Measurements from ENCODE around the gene PRKAA1. TPM values are rescaled to one million over a fixed set of nuclear protein-coding genes. Genes with fewer than 3 reads are reported as not detected.

Gene PRKAA1
- total RNA-seq, 1 experiment from 2014 or later: 31.2 TPM

- Mint-ChIP-seq H3K4me1 (no peaks in the 10 kb centered on the region), H3K27ac (no peak overlapping the region), H3K9me3 (peaks cover 10% of the 10 kb centered on the region), H3K27me3 (ENCODE audit: low read depth) (no peaks in the 10 kb centered on the region), H3K36me3 (no peaks in the 10 kb centered on the region), H3K4me3 (no peak overlapping the region)
- POLR2A ChIA-PET: interaction anchor here (0.6 kb wide), 1 partner anchor 33 kb away, joined by 4 read pairs; no protein-coding TSS in a partner anchor
- ATAC-seq (no peak), DNase-seq (ENCODE audit: low spot score) (no peak)
- TF ChIP-seq TEAD4 (CRISPR knock-in tag; IDR thresholded peaks at IDR 0.05) (no peak), PREB (CRISPR knock-in tag; IDR thresholded peaks at IDR 0.05; ENCODE audit: borderline replicate concordance) (no peak), ZNF281 (CRISPR knock-in tag; IDR thresholded peaks at IDR 0.05) (no peak), ZNF317 (CRISPR knock-in tag; IDR thresholded peaks at IDR 0.05; ENCODE audit: borderline replicate concordance, low read depth) (no peak), ZNF512 (CRISPR knock-in tag; IDR thresholded peaks at IDR 0.05; ENCODE audit: borderline replicate concordance) (no peak)
- TF ChIP-seq, protein P1, sequence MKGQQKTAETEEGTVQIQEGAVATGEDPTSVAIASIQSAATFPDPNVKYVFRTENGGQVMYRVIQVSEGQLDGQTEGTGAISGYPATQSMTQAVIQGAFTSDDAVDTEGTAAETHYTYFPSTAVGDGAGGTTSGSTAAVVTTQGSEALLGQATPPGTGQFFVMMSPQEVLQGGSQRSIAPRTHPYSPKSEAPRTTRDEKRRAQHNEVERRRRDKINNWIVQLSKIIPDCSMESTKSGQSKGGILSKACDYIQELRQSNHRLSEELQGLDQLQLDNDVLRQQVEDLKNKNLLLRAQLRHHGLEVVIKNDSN (CRISPR knock-in tag; IDR thresholded peaks at IDR 0.05): no peak
- TF ChIP-seq, protein P2, sequence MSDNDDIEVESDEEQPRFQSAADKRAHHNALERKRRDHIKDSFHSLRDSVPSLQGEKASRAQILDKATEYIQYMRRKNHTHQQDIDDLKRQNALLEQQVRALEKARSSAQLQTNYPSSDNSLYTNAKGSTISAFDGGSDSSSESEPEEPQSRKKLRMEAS (CRISPR knock-in tag; IDR thresholded peaks at IDR 0.05): no peak
- TF ChIP-seq, protein P3, sequence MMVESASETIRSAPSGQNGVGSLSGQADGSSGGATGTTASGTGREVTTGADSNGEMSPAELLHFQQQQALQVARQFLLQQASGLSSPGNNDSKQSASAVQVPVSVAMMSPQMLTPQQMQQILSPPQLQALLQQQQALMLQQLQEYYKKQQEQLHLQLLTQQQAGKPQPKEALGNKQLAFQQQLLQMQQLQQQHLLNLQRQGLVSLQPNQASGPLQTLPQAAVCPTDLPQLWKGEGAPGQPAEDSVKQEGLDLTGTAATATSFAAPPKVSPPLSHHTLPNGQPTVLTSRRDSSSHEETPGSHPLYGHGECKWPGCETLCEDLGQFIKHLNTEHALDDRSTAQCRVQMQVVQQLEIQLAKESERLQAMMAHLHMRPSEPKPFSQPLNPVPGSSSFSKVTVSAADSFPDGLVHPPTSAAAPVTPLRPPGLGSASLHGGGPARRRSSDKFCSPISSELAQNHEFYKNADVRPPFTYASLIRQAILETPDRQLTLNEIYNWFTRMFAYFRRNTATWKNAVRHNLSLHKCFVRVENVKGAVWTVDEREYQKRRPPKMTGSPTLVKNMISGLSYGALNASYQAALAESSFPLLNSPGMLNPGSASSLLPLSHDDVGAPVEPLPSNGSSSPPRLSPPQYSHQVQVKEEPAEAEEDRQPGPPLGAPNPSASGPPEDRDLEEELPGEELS (CRISPR knock-in tag; IDR thresholded peaks at IDR 0.05): no peak
- CTCF ChIA-PET: no interaction called here
These were observed 51.5 kb downstream of the PRKAA1 start for GRCh38 chr5:40746703-40747102.

- H3K4me3 Mint-ChIP-seq: no peak overlapping the region
- no peaks in the 10 kb centered on the region for H3K27me3 Mint-ChIP-seq (ENCODE audit: low read depth)
- H3K4me1 Mint-ChIP-seq: no peaks in the 10 kb centered on the region
- H3K27ac Mint-ChIP-seq: no peak overlapping the region
- ATAC-seq (no peak), DNase-seq (ENCODE audit: low spot score) (no peak)
- H3K9me3 Mint-ChIP-seq: peaks cover 11% of the 10 kb centered on the region; the same call in 1 of the 2 replicates
- peaks cover 17% of the 10 kb centered on the region for H3K36me3 Mint-ChIP-seq
- ChIA-PET POLR2A (interaction anchor here (0.6 to 0.7 kb wide), 2 partner anchors 64 to 131 kb away, joined by 3 to 7 read pairs; no protein-coding TSS in a partner anchor), CTCF (interaction anchor here (0.6 kb wide), 1 partner anchor 1526 kb away, joined by 3 read pairs; no protein-coding TSS in a partner anchor)
- TF ChIP-seq TEAD1 (CRISPR knock-in tag; IDR thresholded peaks at IDR 0.05): no peak
- no peak for TF ChIP-seq JAZF1 (CRISPR knock-in tag; IDR thresholded peaks at IDR 0.05)
- TF ChIP-seq, protein P4, sequence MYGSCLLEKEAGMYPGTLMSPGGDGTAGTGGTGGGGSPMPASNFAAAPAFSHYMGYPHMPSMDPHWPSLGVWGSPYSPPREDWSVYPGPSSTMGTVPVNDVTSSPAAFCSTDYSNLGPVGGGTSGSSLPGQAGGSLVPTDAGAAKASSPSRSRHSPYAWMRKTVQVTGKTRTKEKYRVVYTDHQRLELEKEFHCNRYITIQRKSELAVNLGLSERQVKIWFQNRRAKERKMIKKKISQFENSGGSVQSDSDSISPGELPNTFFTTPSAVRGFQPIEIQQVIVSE (CRISPR knock-in tag; IDR thresholded peaks at IDR 0.05; ENCODE audit: borderline replicate concordance): no peak
- TF ChIP-seq RORB (CRISPR knock-in tag; IDR thresholded peaks at IDR 0.05): no peak
- TF ChIP-seq NR2C2 (CRISPR knock-in tag; IDR thresholded peaks at IDR 0.05): no peak
- no peak for TF ChIP-seq HMGA2 (CRISPR knock-in tag; IDR thresholded peaks at IDR 0.05)
- TF ChIP-seq, protein P5, sequence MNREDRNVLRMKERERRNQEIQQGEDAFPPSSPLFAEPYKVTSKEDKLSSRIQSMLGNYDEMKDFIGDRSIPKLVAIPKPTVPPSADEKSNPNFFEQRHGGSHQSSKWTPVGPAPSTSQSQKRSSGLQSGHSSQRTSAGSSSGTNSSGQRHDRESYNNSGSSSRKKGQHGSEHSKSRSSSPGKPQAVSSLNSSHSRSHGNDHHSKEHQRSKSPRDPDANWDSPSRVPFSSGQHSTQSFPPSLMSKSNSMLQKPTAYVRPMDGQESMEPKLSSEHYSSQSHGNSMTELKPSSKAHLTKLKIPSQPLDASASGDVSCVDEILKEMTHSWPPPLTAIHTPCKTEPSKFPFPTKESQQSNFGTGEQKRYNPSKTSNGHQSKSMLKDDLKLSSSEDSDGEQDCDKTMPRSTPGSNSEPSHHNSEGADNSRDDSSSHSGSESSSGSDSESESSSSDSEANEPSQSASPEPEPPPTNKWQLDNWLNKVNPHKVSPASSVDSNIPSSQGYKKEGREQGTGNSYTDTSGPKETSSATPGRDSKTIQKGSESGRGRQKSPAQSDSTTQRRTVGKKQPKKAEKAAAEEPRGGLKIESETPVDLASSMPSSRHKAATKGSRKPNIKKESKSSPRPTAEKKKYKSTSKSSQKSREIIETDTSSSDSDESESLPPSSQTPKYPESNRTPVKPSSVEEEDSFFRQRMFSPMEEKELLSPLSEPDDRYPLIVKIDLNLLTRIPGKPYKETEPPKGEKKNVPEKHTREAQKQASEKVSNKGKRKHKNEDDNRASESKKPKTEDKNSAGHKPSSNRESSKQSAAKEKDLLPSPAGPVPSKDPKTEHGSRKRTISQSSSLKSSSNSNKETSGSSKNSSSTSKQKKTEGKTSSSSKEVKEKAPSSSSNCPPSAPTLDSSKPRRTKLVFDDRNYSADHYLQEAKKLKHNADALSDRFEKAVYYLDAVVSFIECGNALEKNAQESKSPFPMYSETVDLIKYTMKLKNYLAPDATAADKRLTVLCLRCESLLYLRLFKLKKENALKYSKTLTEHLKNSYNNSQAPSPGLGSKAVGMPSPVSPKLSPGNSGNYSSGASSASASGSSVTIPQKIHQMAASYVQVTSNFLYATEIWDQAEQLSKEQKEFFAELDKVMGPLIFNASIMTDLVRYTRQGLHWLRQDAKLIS (CRISPR knock-in tag; IDR thresholded peaks at IDR 0.05; ENCODE audit: borderline replicate concordance): no peak
- TF ChIP-seq, protein P6, sequence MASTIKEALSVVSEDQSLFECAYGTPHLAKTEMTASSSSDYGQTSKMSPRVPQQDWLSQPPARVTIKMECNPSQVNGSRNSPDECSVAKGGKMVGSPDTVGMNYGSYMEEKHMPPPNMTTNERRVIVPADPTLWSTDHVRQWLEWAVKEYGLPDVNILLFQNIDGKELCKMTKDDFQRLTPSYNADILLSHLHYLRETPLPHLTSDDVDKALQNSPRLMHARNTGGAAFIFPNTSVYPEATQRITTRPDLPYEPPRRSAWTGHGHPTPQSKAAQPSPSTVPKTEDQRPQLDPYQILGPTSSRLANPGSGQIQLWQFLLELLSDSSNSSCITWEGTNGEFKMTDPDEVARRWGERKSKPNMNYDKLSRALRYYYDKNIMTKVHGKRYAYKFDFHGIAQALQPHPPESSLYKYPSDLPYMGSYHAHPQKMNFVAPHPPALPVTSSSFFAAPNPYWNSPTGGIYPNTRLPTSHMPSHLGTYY (CRISPR knock-in tag; IDR thresholded peaks at IDR 0.05): no peak
- TF ChIP-seq JUN (CRISPR knock-in tag; IDR thresholded peaks at IDR 0.05): no peak
These were observed 54.4 kb downstream of the PRKAA1 start for GRCh38 chr5:40743771-40744170.

Data from WTC11 (cell line).